Vagina (tissue), 2 donors: ENCODE measurements around the gene TMEM178A.

Experiments
- POLR2A ChIP-seq, 2 donors: fragments of 450-650 bp; IDR thresholded peaks; one replicate each; pipeline ENCODE4 v1.6.1; 2017; ENCODE audit warnings: antibody characterized with exemption in 2 of 2, mild to moderate bottlenecking in 2 of 2, moderate library complexity in 2 of 2
- TF ChIP-seq, protein P1 (sequence below), 3 experiments: fragments of 450-650 bp in 2 of 3; fragments of 200-600 bp in 1 of 3; sonication (generic) in 1 of 3; IDR thresholded peaks; one replicate each; pipeline ENCODE4 v1.5.1; 2017 to 2019; ENCODE audit warnings: antibody characterized with exemption in 3 of 3, mild to moderate bottlenecking in 2 of 3, moderate library complexity in 2 of 3

DNA sequence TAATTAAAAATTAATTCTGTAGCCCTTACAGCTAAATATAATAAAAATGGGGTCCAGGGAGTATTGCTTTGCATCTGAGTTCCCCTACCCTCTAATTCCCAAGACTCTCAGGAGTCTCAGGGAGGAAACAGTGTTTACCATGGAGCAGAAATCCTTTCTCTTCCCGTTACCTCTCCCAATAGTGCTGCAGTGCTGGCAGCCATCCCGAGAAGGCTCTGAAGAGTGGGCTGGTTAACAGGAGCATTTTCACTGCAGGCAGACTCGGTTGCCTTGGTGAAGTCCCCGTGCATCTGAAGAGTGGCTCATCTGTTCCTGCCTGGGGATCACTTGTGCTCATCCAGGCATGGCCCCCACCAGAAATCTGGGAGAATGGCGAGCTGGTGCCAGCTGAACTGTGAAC, 41.8 kb upstream of the TMEM178A start:
- no peak for TF ChIP-seq POLR2A (IDR thresholded peaks at IDR 0.05)
- TF ChIP-seq, protein P1, sequence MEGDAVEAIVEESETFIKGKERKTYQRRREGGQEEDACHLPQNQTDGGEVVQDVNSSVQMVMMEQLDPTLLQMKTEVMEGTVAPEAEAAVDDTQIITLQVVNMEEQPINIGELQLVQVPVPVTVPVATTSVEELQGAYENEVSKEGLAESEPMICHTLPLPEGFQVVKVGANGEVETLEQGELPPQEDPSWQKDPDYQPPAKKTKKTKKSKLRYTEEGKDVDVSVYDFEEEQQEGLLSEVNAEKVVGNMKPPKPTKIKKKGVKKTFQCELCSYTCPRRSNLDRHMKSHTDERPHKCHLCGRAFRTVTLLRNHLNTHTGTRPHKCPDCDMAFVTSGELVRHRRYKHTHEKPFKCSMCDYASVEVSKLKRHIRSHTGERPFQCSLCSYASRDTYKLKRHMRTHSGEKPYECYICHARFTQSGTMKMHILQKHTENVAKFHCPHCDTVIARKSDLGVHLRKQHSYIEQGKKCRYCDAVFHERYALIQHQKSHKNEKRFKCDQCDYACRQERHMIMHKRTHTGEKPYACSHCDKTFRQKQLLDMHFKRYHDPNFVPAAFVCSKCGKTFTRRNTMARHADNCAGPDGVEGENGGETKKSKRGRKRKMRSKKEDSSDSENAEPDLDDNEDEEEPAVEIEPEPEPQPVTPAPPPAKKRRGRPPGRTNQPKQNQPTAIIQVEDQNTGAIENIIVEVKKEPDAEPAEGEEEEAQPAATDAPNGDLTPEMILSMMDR (IDR thresholded peaks at IDR 0.05) = no peak
